GM19099 (cell line): ENCODE data around the gene MED10.

Source experiments
- POLR2A ChIP-seq: IDR thresholded peaks from 3 replicates; pipeline ENCODE4 v1.6.1; 2011; ENCODE audit warnings: low read depth; ENCODE audit not compliant: insufficient read length; ENCODE audit errors: extremely low read depth

The MED10 gene

DNA sequence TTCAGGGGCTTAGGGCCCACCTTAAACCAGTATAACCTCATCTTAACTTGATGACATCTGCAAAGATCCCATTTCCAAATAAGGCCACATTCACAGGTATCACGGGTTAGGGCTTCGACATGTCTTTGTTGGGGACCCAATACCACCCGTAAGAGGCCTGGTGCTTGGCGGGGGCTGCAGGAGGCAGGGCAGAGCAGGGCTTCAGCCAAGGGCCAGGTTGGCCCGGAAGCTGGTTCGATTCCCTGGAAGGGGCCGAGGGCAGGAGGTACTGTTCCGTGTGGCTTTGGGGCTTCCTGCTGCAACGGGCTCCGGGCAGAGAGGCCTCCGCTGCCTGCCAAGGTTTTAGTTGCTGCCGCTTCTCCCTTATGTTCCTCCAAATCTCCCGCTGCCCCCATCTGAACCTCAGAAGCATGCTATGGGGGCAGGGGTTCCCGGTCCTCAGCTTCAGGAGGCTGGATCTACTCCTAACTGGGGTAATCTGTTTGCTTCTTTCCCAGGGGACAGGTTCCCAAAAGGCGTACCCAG, 29.8 kb downstream of the MED10 start:
- TF ChIP-seq POLR2A = no peak

GRCh38 chr5:6347673-6348072, 30.7 kb downstream of the MED10 start:
- no peak for TF ChIP-seq POLR2A

- TF ChIP-seq POLR2A = no peak
Measured at GRCh38 chr5:6347165-6347564, 31.2 kb downstream of the MED10 start.

DNA sequence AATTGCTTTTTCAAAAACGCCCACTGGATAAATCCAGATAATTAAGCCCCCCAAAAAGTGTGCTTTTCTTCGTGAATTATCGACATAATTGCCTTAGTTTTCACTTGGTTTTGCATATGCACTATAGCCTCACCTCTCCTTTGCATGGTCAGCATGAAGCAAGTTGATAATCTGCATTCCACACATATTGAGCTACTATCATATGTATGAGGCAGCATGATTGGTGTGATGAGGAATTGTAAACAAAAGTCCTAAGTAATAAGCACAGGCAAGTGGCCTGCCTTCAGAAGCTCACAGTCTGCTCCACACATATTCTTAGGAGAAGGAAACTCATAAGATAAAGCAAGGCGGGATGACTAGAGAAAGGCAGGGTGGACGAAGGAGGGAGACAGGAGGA, 33.8 kb downstream of the MED10 start:
- no peak for TF ChIP-seq POLR2A

DNA sequence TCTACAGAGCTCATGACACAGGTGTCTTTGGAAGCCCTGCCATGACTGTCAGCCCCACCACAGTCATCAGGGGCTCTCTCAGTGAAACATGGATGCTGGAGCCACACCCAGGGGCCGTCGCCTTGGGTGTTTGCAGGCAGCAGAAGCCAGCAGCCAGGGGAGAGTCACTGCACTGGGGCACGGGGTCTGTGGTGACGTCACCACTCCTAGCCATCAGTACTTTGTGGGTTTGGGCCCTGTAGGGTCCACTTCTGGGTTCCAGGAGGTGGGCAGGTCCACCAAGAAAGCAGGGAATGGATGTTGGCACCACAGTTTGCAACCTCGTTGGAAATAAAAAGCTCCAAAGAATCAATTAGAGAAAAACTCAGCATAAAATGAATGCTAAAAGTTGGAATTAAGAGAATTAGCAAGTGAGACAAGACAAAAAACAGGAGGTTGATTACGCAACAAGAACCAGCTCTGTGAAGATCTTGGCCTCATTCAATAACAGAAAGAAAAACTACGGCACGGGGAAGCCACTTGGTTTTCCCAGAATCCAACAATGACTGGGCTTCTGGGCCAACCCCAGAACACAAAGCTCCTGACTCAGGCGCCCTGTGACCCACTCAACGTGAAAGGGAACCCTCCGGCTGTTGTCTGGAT, 34.3 kb downstream of the MED10 start:
- TF ChIP-seq POLR2A = no peak

DNA sequence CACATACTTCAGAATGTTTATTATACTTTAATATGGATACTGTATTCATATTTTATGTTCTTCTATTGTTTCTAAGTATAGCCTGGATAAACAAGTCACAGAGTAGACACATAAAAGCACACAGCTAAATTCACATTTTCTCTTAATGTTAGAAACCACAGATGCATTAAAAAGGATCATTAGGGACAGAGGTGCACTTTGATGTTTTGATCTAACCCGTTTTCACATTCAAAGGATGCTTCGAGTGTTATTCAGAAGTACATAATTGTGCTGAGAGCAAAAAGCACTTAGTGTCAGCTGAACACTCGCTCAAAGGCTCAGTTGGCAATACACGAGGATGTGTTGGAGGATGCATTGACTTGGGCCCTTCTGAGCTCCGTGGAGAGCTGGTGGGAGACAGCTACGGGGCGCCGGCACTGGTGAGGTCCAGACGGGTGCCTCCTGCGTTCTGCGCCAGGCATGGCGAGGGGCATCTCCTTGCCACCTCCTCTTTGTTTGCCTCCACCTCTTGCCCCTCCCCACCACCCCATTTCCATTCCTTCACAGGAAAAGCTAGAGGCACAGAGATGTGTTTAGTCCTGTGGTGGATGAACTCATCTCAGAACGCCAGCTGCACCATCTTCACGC, 35.5 kb downstream of the MED10 start:
- TF ChIP-seq POLR2A = no peak

- TF ChIP-seq POLR2A = no peak
Measured at GRCh38 chr5:6340100-6340499, 38.2 kb downstream of the MED10 start.

GRCh38 chr5:6338871-6339270, 39.5 kb downstream of the MED10 start:
- no peak for TF ChIP-seq POLR2A

DNA sequence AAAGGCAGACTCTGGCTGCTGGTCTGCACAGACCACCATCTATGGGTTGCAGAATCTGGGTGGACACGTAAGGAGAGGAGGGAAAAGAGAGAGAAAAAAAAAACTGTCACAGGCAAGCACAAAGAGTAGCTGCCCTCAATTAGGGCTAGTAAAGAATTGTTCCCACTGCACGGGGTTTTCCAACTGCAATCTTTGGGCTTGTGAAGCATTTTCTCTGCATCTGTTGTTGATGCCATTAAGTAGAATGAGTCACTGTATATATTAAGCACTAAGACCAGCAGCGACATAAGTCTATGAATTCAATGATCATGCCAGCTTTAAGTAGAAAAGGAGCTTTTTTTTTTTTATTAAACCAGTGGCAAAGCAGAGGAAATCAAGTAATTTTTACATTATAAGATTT, 40.2 kb downstream of the MED10 start:
- no peak for TF ChIP-seq POLR2A

- no peak for TF ChIP-seq POLR2A
Measured at GRCh38 chr5:6333182-6333905, 45.0 kb downstream of the MED10 start.

GRCh38 chr5:6328173-6328572, 50.2 kb downstream of the MED10 start:
- TF ChIP-seq POLR2A = no peak

GRCh38 chr5:6326776-6327175, 51.6 kb downstream of the MED10 start:
- no peak for TF ChIP-seq POLR2A

DNA sequence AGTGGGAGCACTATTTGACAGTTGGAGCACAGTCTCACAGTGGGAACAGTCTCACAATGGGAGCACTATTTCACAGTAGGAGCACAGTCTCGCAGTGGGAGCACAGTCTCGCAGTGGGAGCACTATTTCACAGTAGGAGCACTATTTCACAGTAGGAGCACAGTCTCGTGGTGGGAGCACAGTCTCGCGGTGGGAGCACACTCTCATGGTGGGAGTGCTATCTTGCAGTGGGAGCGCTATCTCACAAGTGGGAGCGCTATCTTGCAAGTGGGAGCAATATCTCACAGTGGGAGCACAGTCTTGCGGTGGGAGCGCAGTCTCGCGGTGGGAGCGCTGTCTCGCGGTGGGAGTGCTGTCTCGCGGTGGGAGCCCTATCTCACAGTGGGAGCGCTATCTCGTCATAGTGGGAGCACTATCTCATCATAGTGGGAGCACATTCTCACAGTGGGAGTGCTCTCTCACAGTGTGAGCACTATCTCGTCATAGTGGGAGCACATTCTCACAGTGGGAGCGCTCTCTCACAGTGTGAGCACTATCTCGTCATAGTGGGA, 56.1 kb downstream of the MED10 start:
- no peak for TF ChIP-seq POLR2A
